Stimulated activated CD8-positive, alpha-beta memory T cell treated with anti-CD3 and anti-CD28 coated beads, Interleukin-2, amount 100 ng/mL, for 1 hour (primary cell): Measurements from ENCODE around the gene ARHGEF4.

ENCODE experiments used
- DNase-seq, 2 donors: peaks; one replicate each; pipeline ENCODE4 v3.0.0-alpha.2; 2020; ENCODE audit warnings: low read depth in 2 of 2

Gene ARHGEF4

DNA sequence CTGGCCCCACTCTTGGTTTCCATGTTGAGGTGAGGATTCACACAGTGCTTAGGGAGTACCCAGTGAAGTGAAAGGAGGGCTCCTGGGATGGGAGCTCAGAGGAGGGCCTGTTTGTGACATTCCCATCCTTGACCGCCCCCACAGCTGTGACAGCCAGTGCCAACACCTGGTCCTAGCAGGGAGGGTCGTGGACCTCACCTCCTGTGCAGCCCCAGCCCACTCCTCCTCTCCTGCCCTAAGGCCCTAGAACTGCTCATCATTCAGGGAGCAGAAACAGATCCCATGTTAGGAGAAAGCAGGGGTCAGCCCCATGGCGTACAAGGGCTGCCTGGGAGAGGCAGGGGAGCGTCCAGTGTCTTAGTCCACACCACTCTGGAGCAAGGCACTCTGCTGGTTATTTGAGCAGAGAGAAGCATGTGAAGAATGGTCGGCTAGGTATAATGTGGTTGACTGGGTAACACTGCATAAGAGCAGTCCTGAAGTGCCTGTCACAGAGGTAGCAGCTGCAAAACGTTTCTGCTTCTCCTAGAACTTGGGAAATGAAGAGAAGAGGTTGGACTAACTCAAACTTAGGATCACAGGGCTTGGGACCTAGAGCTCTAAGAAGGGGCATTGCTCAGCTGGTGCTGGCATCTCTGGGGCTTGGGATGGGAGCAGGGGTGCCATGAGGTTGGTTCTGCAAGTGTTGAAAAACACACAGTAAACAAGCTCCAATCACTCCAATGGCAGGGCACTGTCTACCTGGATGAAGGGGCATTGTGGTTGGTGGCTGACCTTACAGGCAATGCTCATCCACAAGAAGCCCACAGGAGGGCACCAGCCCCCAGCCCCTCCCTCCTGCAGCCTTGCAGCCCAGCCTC is 200.9 kb downstream of the ARHGEF4 start:
- no peak for DNase-seq

- DNase-seq, result no peak
Observed at GRCh38 chr2:131038258-131039100, 201.8 kb downstream of the ARHGEF4 start.

GRCh38 chr2:131039101-131039440 is 202.4 kb downstream of the ARHGEF4 start:
- DNase-seq, result no peak

- DNase-seq, result no peak
Observed at GRCh38 chr2:131039535-131039907, 202.8 kb downstream of the ARHGEF4 start.

- no peak for DNase-seq
Observed at GRCh38 chr2:131039908-131040660, 203.4 kb downstream of the ARHGEF4 start.

- no peak for DNase-seq
Observed at GRCh38 chr2:131040661-131041401, 204.1 kb downstream of the ARHGEF4 start.

DNA sequence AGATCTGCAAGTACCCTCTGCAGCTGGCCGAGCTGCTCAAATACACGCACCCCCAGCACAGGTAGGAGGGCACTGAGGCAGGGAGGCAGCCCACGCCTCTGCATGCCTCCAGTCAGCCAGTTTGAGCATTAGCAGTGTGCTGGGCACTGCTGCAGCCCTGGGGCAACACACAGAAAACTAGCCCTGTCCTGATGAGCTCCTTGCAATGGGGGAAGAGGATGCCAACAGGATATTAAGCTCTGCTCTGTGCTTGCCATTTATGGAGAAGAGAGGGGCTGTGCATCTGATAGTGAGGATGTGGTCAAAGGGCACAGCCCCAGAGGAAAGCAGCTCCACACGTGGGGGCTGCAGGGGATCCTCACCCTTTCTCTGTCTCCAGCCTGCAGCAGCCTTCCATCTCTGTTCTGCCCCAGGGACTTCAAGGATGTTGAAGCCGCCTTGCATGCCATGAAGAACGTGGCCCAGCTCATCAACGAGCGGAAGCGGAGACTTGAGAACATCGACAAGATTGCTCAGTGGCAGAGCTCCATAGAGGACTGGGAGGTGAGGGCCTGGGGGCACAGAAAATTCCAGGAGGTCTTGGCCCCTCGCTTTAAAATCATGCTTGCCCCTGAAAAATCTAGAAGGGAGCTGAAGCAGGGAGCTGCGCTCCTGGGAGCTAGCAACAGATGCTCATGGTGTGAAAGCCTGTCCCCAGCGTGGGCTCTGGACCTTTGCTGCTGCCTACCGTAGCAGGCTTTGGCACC is 204.9 kb downstream of the ARHGEF4 start:
- no peak for DNase-seq

DNA sequence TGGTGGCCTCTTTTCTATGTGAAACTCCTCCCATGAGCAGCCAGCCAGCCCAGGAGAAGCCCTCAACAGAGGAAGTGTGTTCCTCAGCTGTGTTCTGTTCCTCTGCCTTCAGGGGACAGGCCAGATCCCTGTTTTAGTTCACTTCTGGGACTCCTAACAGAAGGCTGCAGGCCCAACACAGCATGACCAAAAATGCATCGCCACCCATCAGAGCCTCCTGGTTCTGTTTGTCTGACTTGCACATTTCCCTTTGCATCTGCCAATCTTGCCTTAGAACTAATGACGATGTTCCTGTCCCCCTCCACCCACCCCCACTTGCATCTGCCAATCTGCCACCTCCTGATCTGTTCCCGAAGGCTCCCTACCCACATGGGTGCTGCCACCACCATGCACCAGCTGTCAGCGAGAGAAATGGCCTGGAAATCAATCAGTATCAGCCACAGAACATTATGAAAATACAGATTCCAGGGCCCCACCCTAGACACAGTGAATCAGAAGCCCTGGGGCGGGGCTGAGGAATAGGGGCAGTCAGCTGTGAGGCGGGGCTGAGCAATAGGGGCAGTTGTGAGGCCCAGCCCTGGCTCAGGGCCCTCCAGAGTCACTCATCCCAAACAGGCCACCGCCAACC is 205.5 kb downstream of the ARHGEF4 start:
- DNase-seq, result no peak

GRCh38 chr2:131043199-131044074 is 206.7 kb downstream of the ARHGEF4 start:
- no peak for DNase-seq

- DNase-seq, result no peak
Observed at GRCh38 chr2:131044075-131044756, 207.5 kb downstream of the ARHGEF4 start.

DNA sequence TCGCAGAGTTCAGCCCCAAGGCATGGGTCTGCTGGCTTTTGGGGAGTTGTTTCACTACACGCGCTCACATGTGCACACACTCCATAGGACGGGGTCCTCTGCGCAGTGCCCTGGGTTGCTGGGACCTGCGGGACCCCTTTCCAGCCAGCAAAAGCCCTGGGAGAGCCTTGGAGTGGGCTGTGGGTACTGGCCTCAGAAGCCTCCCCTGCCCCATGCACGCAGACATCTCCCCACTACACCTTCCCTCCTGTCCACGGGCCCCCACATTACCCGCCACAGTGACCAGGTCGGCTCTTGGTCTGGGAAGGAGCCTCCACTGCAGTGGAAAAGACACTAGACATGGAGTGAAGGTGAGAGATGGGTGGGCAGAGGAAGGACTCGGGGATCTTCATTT is 208.0 kb downstream of the ARHGEF4 start:
- DNase-seq, result no peak

DNA sequence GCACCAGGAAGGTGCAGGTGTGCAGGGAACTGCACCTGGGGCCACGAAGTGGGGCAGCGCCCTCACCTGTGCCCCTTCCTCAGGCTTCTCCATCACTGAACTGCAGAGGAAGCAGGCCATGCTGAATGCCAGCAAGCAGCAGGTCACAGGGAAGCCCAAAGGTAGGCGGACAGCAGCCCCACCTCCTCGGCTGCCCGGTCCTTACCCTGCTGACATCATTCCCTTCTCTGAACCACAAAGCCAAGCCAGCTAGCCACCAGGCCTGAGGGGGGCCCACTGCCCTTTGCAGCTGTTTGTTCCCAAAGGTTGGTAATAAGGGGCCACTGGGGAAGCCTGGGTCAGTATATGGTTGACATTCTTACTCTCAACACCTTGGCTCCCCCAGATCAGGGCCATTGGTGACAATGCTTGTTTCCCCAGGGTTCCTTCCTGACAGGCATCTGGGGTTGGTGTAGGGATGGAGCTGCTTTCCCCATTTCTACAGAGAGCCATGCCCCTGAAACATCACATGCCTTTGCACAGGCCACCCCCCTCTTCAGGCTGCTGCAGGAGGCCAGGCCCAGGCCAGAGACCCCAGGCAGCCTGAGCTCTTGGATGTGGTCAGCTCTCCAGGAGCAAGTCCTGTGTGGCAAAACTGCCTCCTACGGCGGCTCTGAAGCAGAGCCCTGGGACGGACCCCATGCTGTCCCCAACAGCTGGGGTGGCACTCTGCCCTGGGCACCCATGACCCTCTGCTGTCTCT is 208.7 kb downstream of the ARHGEF4 start:
- no peak for DNase-seq

- no peak for DNase-seq
Observed at GRCh38 chr2:131046028-131046917, 209.6 kb downstream of the ARHGEF4 start.

GRCh38 chr2:131046918-131047652 is 210.4 kb downstream of the ARHGEF4 start:
- no peak for DNase-seq

- DNase-seq, result no peak
Observed at GRCh38 chr2:131047920-131048560, 211.3 kb downstream of the ARHGEF4 start.

- no peak for DNase-seq
Observed at GRCh38 chr2:131048641-131049040, 211.9 kb downstream of the ARHGEF4 start.
